ENCODE results near the gene RAB3A. TPM values are rescaled to one million over a fixed set of nuclear protein-coding genes. Genes with fewer than 3 reads are reported as not detected.

RAB3A gene, protein sequence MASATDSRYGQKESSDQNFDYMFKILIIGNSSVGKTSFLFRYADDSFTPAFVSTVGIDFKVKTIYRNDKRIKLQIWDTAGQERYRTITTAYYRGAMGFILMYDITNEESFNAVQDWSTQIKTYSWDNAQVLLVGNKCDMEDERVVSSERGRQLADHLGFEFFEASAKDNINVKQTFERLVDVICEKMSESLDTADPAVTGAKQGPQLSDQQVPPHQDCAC
- total RNA-seq = 35.5 TPM
- long read RNA-seq, transcript RAB3A-201 (5 exons, 1,528 nt) = major isoform, 18 of 22 reads
- long read RNA-seq, partial matches to known transcripts = 2 of 22 reads
- long read RNA-seq, other reads (novel, unspliced or antisense) = 2 of 22 reads

DNA sequence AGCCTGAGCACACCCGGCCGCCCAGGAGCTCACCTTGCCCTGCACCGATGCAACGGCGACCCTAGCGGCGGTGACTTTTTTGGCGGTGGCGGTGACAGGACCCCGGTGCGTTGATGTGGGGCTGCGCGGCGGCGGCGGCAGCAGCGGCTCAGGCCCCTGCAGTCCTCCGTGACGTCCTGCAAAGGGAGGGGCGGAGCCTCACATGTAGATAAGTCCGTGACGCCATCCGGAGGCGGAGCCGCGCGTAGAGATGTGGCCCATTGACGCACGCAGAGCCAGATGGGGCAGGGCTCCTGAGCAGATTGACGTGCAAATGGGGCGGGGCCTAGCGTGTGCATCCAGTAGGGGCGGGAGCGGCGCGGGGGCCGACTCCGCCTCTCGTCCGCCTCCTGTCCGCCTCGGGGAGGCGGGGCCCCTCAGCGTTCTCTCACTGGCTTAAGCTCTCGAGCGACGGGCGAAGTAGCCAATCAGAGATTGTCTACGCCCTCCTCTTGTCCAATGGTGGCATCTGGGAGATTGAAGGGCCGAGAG is at the start of gene RAB3A:
RAB3A (minus strand) TSS at position 180 of the 531 bp plus-strand sequence. CDS start 1,302 bp downstream, outside the sequence.
- intact Hi-C loops (cut with micrococcal nuclease) = loop anchor here (10.0 kb wide), 1 partner anchor 121 kb away; the partner anchor contains the start of gene LSM4
- ATAC-seq = peak; percentile 91
- peak; percentile 100 for DNase-seq

DNA sequence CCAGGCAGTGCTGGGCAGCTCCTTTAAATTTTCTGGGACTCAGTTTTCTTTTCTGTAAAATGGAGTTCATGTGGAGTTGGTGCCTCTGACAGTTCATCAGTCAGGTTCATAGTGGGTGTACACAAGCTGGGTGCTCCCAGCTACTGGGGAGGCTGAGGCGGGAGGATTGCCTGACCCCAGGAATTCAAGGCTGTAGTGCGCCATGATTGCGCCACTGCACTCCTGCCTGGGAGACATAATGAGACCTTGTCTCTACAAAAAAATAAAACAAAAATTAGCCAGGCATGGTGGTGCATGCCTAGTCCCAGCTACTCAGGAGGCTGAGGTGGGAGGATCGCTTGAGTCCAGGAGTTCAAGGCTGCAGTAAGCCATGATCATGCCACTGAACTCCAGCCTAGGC is 49.3 kb upstream of the RAB3A start:
- ATAC-seq (no peak), DNase-seq (no peak)
- intact Hi-C loops (cut with micrococcal nuclease) = no loop called here

DNA sequence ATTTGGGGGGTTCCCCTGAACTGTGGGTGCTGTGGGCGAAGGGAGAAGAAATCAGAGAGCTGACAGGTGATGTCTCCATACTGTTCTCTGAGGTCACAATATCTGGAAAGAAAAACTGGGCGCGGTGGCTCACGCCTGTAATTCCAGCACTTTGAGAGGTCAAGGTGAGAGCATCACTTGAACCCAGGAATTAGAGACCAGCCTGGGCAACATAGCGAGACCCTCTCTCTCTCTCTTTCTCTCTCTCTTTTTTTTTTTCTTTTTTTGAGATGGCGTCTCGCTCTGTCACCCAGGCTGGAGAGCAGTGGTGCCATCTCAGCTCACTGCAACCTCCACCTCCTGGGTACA is 48.5 kb upstream of the RAB3A start:
- no peak for DNase-seq
- intact Hi-C loops (cut with micrococcal nuclease) = no loop called here
- ATAC-seq = no peak

DNA sequence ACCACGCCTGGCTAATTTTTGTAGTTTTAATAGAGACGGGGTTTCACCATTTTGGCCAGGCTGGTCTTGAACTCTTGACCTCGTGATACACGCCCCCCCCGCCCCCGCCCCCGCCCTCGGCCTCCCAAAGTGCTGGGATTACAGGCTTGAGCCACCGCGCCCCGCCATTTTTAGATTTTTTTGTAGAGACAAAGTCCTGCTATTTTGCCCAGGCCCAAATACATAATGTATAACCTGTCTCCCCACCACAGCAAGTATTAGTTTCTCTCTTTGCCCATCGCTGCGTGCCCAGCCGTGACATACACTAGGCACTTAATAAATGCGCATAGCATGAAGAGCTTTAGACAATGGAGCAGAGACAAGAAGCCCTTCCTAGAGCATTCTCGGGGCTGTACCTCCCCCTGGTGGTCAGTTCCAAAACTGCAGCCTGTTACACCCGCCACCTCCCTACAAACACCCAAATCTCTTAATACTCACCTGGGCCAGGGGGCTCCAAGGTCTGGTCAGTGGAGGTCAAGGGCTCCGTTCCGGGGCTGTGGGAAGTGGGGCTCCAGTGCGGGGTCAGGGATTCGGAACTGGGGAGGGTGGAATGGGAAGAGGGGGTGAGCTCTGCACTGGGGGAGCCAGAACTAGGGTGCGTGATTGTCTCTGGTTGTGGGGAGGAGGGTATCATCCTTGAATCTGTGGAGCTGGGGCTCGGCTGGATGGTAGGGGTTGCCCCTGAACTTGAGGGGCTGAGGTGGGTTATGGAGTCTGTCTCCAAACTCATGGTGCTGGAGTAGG is 47.9 kb upstream of the RAB3A start:
- intact Hi-C loops (cut with micrococcal nuclease) = no loop called here
- ATAC-seq = peak; percentile 71

DNA sequence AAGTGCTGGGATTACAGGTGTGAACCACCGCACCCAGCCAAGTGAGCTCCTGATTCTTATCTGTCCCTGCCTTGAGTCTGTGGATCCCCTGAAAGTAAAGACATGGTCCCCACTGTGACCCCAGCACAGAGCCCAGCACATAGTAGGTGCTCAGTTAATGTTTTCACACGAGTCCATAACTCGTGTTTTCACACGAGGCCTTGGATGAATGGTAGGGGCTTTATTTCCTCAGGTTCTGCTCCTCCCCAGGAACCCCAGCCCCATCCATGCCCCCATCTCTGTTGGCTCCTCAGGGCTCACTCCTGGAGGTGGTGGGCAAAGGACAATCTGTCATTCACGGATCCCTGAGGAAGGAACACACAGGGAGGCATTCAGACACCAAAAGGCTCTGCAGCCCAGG is 46.0 kb upstream of the RAB3A start:
- intact Hi-C loops (cut with micrococcal nuclease) = no loop called here
- DNase-seq (no peak), ATAC-seq (no peak)

More for the DNA sequence above, 47.9 kb upstream of the RAB3A start:
- DNase-seq = peak; percentile 75

DNA sequence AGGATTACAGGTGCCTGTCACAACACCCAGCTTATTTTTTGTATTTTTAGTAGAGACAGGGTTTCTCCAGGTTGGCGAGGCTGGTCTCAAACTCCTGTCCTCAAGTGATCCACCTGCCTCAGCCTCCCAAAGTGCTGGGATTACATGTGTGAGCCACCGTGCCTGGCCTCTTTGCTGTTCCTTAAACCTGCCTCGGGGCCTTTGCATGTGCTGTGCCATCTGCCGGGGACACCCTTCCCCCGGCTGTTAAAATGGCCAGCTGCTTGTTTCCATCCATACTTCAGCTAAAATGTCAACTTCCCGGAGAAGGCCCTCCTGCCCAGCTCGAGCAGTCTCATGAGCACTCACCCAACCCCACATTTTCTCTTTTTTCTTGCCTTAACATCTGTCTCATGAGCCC is 41.5 kb upstream of the RAB3A start:
- DNase-seq (no peak), ATAC-seq (no peak)
- intact Hi-C loops (cut with micrococcal nuclease) = no loop called here

DNA sequence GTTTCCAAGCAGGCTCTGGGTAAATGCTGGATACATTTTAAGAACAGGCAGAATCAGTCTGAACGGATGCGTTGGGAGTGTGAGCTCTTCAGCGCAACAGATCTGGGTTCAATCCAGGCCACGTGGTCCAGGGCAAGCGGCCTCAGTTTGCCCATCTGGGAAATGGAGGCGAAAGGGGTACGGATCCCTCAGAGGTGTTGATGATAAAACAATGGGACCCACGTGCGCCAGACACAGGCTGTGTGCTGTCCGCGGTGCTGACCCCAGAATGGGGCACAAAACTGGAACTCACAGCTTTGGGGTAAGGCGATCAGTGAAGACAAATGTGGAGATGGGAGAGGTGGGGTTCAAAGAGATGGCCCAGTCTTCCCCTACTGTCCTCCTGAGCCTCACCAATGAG is 35.5 kb upstream of the RAB3A start:
- no peak for ATAC-seq

DNA sequence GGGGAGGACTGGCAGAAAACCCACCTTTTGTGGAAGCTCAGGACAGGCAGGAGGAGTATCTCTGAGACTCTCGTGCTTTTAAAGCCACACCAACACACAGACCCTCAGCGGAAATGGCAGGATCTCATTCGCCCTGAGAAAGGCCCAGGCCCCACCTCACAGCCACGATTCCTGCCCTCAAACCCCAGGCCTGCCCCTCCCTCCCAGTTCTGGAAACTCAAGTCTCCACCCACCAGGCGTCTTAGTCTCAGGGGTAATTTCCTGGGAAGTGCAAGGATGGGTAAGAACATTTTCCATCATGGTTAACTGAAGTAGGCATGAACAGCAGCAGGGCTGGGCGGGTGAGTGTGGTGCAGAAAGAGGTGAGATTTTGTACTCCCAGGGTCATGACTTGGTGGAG is 30.4 kb upstream of the RAB3A start:
- intact Hi-C loops (cut with micrococcal nuclease) = no loop called here
- DNase-seq = no peak
- ATAC-seq = no peak

More for the DNA sequence above, 35.5 kb upstream of the RAB3A start:
- intact Hi-C loops (cut with micrococcal nuclease) = no loop called here
- no peak for DNase-seq

DNA sequence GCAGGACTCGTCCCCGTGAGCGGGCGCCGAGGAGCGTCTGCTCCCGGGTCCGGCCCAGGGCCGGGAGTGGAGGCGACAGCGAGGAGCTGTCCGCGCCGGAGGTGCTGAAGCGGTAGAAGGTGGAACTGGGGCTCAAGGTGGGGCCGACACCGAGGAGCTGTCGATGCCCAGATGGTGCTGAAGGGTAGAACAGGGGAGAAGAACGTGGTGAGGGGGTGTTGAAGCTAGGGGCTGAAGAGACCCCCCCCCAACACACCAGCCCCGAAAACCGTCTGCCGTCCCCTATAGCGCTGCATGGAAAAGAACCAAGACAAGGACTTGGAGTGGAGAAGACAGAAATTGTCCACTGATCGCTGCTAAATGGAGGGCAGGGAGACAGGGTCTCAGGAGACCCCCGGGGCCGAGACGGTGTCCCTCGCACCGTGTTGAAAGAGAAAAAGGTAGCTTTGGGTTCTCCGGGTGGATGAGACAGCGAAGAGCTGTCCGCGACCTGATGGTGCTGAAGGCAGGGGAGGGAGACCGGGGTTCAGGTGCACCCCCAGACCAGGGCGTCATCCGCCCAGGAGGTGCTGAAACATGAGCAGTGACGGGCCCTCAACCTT is 29.5 kb upstream of the RAB3A start:
- ATAC-seq (peak; percentile 45), DNase-seq (peak; percentile 71)
- intact Hi-C loops (cut with micrococcal nuclease) = no loop called here

DNA sequence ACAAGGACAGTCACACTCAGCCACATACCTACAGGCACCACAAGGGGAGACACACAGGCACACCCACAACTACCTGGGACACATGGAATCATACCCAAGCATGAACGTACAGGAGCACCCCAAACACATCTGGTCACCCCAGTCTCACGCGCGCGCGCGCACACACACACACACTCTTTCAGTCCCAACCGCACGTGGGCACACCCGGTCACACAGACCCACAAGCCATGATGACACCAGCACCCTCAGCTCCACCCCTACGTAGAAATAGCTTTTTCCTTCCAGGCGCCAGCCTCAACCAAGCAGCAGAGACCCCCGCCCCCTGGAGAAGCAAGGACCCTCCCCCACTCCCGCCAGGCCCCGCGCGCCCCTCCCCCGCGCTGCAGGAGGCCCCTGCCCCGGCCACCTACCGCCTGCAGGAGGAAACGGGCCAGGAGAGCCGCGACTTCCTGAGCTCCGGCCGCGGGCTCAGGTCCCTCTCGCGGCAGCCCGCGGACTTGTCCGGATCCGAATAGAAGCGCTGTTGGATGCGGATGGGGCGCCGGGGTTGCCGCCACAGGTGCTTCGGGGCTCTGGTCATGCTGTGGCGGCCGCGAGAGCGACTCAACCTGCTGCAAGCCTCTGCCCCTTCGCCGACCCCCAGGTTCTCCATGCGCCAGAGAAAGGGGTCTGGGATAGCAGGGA is 28.8 kb upstream of the RAB3A start:
- ATAC-seq = no peak
- intact Hi-C loops (cut with micrococcal nuclease) = no loop called here

DNA sequence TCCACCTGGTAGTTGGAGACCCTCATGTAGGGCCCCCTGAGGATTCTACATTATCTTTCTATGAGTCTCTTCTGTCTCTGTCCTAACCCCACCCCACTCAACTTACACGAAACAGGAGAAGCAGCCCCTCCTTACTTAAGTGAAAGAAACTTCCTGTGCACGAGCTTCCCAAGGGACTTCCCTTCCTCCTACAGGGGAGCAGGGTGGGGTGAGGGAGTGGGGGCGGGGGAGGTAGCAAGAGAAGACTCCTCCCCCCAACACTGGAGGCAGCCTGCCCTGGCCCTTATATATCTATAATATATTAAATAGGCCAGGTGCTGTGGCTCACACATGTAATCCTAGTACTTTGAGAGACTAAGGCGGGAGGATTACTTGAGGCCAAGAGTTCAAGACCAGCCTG is 27.9 kb upstream of the RAB3A start:
- DNase-seq (no peak), ATAC-seq (no peak)
- intact Hi-C loops (cut with micrococcal nuclease) = no loop called here

More for the DNA sequence above, 28.8 kb upstream of the RAB3A start:
- DNase-seq = no peak

DNA sequence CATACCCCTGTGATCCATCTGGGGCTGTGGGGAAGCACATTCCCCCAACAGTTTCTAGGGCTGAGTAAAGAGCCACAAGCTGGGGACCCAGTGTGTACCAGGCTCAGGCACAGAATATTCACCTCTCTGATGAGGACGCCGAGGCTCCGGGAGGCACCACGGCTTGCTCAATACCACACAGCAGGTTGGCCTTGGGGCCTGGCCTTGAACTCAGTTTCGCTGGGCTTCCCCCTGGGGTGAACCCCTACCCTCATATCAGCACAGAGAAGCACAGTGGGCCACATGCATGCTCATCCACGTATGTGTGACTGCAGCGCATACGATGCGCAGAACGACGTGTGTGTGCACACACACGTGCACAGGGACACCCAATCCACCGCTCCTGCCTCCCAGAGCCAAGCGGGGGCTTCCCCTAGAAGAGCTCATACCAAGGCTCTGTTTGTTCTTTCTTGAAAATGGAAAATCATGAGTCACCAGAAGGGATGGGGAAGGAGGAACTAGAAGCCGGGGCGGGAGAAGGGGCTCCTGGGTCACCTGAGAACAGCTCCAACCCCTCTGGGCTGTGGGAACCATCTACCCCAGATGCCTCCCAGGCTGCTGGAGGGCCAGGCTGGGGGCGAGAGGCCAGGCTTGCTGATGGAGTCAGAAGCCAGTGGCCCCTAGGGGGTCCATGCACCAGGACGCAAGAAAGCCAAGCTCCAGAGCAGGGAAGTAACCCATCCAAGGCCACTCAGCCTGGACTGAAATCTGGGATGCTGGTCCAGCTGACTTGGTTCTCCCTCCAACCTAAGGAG is 27.3 kb upstream of the RAB3A start:
- ATAC-seq (no peak), DNase-seq (no peak)
- intact Hi-C loops (cut with micrococcal nuclease) = no loop called here

DNA sequence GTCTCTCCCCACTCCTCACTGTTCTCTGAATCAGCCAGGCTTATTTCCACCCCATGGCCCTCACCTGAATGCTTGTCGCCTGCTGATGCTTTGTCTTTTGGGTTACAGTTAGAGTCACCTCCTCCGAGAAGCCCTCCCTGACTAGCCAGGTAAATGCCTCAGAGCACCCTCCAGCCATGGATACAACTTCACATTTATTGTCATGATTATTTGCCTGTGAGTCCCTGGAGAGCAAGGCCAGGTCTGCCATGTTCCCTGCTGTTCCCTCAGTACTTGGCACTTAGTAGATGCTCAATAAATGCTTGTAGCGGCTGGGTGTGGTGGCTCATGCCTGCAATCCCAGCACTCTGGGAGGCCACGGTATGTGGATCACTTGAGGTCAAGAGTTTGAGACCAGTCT is 26.1 kb upstream of the RAB3A start:
- DNase-seq (no peak), ATAC-seq (no peak)
- intact Hi-C loops (cut with micrococcal nuclease) = no loop called here

DNA sequence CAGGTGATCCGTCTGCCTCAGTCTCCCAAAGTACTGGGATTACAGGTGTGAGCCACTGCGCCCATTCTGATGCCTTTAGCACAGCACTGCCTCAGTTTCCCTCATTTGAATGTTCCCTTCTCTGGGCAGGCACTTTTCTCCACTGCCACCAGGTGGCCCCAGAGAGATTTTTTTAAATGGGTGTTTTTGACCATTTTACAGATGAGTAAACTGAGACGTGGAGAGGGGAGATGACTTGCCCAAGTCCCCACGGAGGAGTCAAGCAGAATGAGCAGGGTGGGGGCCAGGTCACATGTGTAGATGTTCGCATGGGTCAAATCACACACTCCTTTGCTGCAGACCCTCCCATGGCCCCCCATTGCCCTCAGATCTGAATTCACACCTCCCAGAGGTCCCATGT is 25.6 kb upstream of the RAB3A start:
- ATAC-seq (no peak), DNase-seq (no peak)
- intact Hi-C loops (cut with micrococcal nuclease) = no loop called here

DNA sequence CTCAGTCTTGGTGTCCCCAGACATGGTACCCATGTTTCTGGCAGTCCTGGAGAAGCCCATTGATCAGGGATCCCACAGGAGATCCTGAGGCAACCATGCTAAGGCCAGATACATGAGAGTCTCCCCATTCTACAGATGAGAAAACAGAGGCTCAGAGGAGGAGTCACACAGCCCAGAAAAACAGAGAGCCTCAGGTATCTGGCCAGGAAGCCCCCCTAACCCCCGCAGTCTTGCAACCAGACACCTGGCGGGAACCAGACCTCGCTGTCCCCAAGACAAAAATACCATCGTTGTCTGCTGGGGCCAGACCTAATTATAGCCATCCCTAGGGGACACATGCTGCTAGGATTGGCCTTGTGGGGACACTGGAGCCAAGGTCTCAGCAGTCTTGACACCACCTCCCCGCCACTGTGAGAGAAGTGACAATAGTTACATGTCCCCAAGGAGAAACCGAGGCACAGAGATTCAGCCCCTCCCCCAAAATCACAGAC is 24.0 kb upstream of the RAB3A start:
- intact Hi-C loops (cut with micrococcal nuclease) = no loop called here
- DNase-seq = peak; percentile 46
- peak; percentile 29 for ATAC-seq

DNA sequence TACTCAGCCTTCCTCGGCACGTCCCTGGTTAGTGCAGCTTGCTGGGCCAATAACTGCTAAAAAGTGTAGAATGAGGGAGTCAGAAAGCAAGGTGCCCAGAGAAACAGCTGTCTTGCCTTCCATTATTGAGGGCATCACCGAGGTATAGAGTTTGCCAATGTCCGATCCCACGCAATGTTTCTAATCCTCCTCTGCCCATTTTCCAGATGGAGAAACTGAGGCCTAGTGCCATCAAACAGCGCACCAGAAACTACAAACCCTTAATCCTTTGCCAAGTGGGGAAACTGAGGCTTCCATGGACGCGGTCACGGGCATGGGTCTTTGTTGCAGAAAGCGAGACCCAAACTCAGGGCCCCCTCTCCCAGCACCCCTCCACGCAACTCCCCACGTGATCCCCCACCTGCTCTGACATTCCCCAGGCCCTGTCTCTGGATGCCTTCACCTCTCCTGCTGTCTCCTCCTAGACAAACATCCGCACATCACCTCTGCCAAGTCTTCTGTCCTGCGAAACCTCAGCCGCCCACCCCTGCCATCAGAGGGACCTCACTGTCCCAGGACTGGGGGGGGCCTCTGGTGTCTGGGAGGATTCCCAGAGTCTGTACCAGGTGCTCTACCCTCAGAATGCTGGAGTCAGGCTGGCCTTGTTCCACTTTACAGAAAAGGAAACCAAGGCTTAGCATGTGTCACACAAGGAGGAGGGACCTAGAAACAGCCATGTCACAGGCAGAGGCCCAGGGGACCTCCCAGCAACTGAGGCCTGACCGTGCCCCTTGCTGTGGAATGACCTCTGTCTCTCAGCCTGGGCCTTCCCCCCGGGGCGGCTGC is 23.3 kb upstream of the RAB3A start:
- DNase-seq = no peak
- ATAC-seq = no peak
- intact Hi-C loops (cut with micrococcal nuclease) = no loop called here

DNA sequence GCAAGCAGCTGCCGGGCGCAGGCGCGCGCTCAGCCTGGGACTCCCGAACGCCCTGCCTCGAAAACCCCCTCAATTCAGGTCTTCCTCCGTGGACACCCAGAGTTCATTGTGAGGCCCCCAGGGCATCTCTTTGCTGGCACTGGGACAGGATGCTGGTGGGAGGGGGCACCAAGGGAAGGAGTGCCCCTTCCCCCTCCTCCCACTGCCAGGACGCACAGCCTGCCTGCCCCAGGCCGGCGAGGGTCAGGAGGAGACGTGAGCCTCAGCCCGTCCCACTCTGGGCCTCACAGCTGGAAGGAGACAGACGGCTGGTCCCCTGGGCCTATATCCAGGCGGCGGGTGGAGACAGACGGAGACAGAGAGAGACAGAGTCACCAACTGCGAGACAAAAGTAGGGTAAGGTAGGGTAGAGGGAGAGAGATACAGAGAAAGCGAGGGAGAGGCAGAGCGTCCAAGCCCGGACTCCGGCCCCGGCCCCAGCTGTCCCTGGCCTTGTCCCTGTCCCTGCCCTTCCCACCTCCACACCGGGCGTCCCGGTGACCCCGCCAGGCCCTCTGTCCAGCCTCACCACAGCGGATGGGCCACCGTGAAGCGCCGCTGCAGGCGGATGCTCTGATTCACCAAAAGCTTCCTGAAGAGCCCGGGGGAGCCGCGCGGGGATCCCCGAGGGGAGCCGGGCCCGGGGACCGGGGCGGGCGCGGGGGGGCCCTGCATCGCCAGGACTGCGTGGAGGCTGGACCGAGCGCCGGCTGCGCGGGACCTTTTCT is 22.0 kb upstream of the RAB3A start, which contains the start of gene PDE4C:
PDE4C (minus strand) TSS at position 737 of the 767 bp plus-strand sequence; CDS start at position 714, 23 bp downstream.
- peak; percentile 24 for ATAC-seq
- intact Hi-C loops (cut with micrococcal nuclease) = no loop called here
- DNase-seq = peak; percentile 69
